ENCODE results near the gene CUBN. TPM values are rescaled to one million over a fixed set of nuclear protein-coding genes. Genes with fewer than 3 reads are reported as not detected.

The CUBN gene
- total and polyA plus RNA-seq, 9 of the 15 experiments (the other 6 are each of a cell fraction or from before 2014, with no cell fraction given), result 0.04 to 0.33 (median 0.09) TPM

GRCh38 chr10:16891375-16892313 is 238.0 kb downstream of the CUBN start (continued):
- peak; percentile 30 to 92; a peak in 3 of 4 replicates for TF ChIP-seq SIN3A (IDR thresholded peaks at IDR 0.05; ENCODE audit: borderline replicate concordance in 2 of 2, control insufficient read depth in 1 of 2, low read depth in 2 of 2, low read length in 2 of 2)
- TF ChIP-seq STAT5A (IDR thresholded peaks at IDR 0.05; ENCODE audit: borderline replicate concordance, low read length), result peak; percentile 83
- TF ChIP-seq ZNF232 (CRISPR knock-in tag; IDR thresholded peaks at IDR 0.05), result no peak
- no peak for TF ChIP-seq MIER1 (IDR thresholded peaks at IDR 0.05; ENCODE audit: low read depth)
- TF ChIP-seq TCFL5 (CRISPR knock-in tag; conservative IDR thresholded peaks at IDR 0.05), result no peak
- TF ChIP-seq MTA2 (IDR thresholded peaks at IDR 0.05; ENCODE audit: low read depth), result no peak
- TF ChIP-seq NUFIP1 (IDR thresholded peaks at IDR 0.05; ENCODE audit: partially characterized antibody), result peak; percentile 84
- TF ChIP-seq MAZ (CRISPR knock-in tag; conservative IDR thresholded peaks at IDR 0.05 in 1 of 2, IDR thresholded peaks at IDR 0.05 in 1 of 2), result peak in 1 of 2 experiments; percentile 44; a peak in 2 of 4 replicates
- peak; percentile 93 for TF ChIP-seq ARHGAP35 (IDR thresholded peaks at IDR 0.05; ENCODE audit: partially characterized antibody)
- no peak for TF ChIP-seq PPARD (CRISPR knock-in tag; IDR thresholded peaks at IDR 0.05)
- no peak for TF ChIP-seq U2AF1 (optimal IDR thresholded peaks at IDR 0.05; ENCODE audit: low read depth, low read length)
- no peak for TF ChIP-seq DMBX1 (CRISPR knock-in tag; IDR thresholded peaks at IDR 0.05; ENCODE audit: borderline replicate concordance)
- peak; percentile 83 to 89 for TF ChIP-seq RAD21 (CRISPR knock-in tag; conservative IDR thresholded peaks at IDR 0.05 in 1 of 2, IDR thresholded peaks at IDR 0.05 in 1 of 2)
- TF ChIP-seq HMG20A (CRISPR knock-in tag; conservative IDR thresholded peaks at IDR 0.05), result no peak
- peak; percentile 47; the same call in 1 of the 2 replicates for TF ChIP-seq DPF2 (IDR thresholded peaks at IDR 0.05)
- peak; percentile 80; the same call in 1 of the 2 replicates for TF ChIP-seq ZNF77 (CRISPR knock-in tag; IDR thresholded peaks at IDR 0.05)
- TF ChIP-seq KDM2B (CRISPR knock-in tag; IDR thresholded peaks at IDR 0.05), result no peak
- no peak for TF ChIP-seq ELK3 (CRISPR knock-in tag; IDR thresholded peaks at IDR 0.05)
- peak in 1 of 2 experiments; percentile 50; a peak in 1 of 4 replicates for TF ChIP-seq ZNF639 (CRISPR knock-in tag; conservative IDR thresholded peaks at IDR 0.05 in 1 of 2, IDR thresholded peaks at IDR 0.05 in 1 of 2)
- peak; percentile 41 for TF ChIP-seq ARID1B (IDR thresholded peaks at IDR 0.05)
- no peak for TF ChIP-seq SMARCB1 (IDR thresholded peaks at IDR 0.05; ENCODE audit: insufficient read length, low read depth)
- TF ChIP-seq ZBTB33 (CRISPR knock-in tag; IDR thresholded peaks at IDR 0.05), result 0 out of 2 replicates have a peak, but pooled peaks have one; percentile 16
- TF ChIP-seq KLF10 (CRISPR knock-in tag; IDR thresholded peaks at IDR 0.05), result peak; percentile 88
- TF ChIP-seq ZBED1 (IDR thresholded peaks at IDR 0.05), result peak; percentile 98

Measured in K562 (cell line).